ENCODE data around the gene CUL3.

DNA sequence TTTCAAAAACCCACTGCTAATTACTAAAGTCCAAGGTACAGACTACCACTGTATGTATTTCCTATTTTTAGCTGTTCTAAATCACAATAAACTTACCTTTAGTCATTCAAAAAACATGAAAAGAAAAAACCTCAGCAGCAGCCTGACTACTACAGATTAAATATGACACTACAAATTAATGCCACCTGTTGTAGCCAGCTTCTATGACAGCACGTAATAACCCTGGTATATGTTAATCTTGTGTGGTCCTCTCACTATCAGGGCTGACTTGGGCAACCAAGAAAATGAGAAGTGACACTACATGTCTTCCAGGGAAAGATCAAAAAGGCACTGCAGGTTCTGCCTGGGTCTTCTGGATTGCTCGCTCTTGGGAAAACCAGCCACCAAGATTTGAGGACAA, 92.6 kb downstream of the CUL3 start:
- TF ChIP-seq, protein P1, sequence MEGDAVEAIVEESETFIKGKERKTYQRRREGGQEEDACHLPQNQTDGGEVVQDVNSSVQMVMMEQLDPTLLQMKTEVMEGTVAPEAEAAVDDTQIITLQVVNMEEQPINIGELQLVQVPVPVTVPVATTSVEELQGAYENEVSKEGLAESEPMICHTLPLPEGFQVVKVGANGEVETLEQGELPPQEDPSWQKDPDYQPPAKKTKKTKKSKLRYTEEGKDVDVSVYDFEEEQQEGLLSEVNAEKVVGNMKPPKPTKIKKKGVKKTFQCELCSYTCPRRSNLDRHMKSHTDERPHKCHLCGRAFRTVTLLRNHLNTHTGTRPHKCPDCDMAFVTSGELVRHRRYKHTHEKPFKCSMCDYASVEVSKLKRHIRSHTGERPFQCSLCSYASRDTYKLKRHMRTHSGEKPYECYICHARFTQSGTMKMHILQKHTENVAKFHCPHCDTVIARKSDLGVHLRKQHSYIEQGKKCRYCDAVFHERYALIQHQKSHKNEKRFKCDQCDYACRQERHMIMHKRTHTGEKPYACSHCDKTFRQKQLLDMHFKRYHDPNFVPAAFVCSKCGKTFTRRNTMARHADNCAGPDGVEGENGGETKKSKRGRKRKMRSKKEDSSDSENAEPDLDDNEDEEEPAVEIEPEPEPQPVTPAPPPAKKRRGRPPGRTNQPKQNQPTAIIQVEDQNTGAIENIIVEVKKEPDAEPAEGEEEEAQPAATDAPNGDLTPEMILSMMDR (IDR thresholded peaks at IDR 0.05), result no peak
- no peak for TF ChIP-seq POLR2A (IDR thresholded peaks at IDR 0.05)
